SK-N-SH treated with all-trans-retinoic acid at 6 μM for 48 hours (cell line): ENCODE results near the gene INSRR.

Experiments used
- ATAC-seq: fragments of 200-7000 bp; cut with Tn5 transposase; 3 replicates; pipeline ENCODE4 v1.9.1; 2020; ENCODE audit warnings: mild to moderate bottlenecking, moderate library complexity
- ARNTL ChIP-seq: fragments of 450-650 bp; formaldehyde crosslinking; IDR thresholded peaks from 2 replicates; pipeline ENCODE4 v1.5.0; 2020; ENCODE audit warnings: low read depth, mild to moderate bottlenecking, moderate library complexity, borderline replicate concordance
- BACH2 ChIP-seq: fragments of 250-450 bp; sonication (Bioruptor Pico); IDR thresholded peaks from 2 replicates; pipeline ENCODE4 v1.9.0; 2021; ENCODE audit warnings: mild to moderate bottlenecking, borderline replicate concordance
- CSDC2 ChIP-seq: fragments of 250-450 bp; sonication (Bioruptor Pico); IDR thresholded peaks from 2 replicates; pipeline ENCODE4 v1.5.0; 2020; ENCODE audit warnings: mild to moderate bottlenecking, moderate library complexity
- ESRRG ChIP-seq: fragments of 250-450 bp; sonication (Bioruptor Pico); IDR thresholded peaks from 2 replicates; pipeline ENCODE4 v1.6.1; 2021; ENCODE audit warnings: mild to moderate bottlenecking
- GLIS3 ChIP-seq: fragments of 250-450 bp; sonication (Bioruptor Pico); IDR thresholded peaks from 2 replicates; pipeline ENCODE4 v1.5.0; 2020; ENCODE audit warnings: mild to moderate bottlenecking, moderate library complexity
- ISL1 ChIP-seq: fragments of 250-450 bp; sonication (Bioruptor Pico); IDR thresholded peaks from 2 replicates; pipeline ENCODE4 v2.1.2; 2022; ENCODE audit warnings: mild to moderate bottlenecking, moderate library complexity
- OSR1 ChIP-seq: fragments of 250-450 bp; sonication (Bioruptor Pico); IDR thresholded peaks from 2 replicates; pipeline ENCODE4 v1.8.0; 2022; ENCODE audit warnings: moderate library complexity, mild to moderate bottlenecking, inconsistent platforms
- PPARA ChIP-seq: fragments of 250-450 bp; sonication (Bioruptor Pico); IDR thresholded peaks from 2 replicates; pipeline ENCODE4 v1.5.0; 2020; ENCODE audit warnings: mild to moderate bottlenecking, borderline replicate concordance
- RARB ChIP-seq: fragments of 250-450 bp; sonication (Bioruptor Pico); IDR thresholded peaks from 2 replicates; pipeline ENCODE4 v1.8.0; 2021; ENCODE audit warnings: mild to moderate bottlenecking, moderate library complexity
- TCF4 ChIP-seq: fragments of 250-450 bp; sonication (Bioruptor Pico); IDR thresholded peaks from 2 replicates; pipeline ENCODE4 v1.8.0; 2021; ENCODE audit warnings: mild to moderate bottlenecking, moderate library complexity, borderline replicate concordance
- TOX ChIP-seq: fragments of 250-450 bp; sonication (Bioruptor Pico); IDR thresholded peaks from 2 replicates; pipeline ENCODE4 v1.8.0; 2021; ENCODE audit warnings: mild to moderate bottlenecking, moderate library complexity, borderline replicate concordance
- ZC3H10 ChIP-seq: fragments of 250-450 bp; sonication (Bioruptor Pico); IDR thresholded peaks from 2 replicates; pipeline ENCODE4 v1.5.1; 2021; ENCODE audit warnings: mild to moderate bottlenecking, moderate library complexity
- ZFP3 ChIP-seq: fragments of 250-450 bp; sonication (Bioruptor Pico); IDR thresholded peaks from 2 replicates; pipeline ENCODE4 v1.5.0; 2020; ENCODE audit warnings: mild to moderate bottlenecking, moderate library complexity
- ZFP30 ChIP-seq: fragments of 450-650 bp; formaldehyde crosslinking; IDR thresholded peaks from 2 replicates; pipeline ENCODE4 v1.5.0; 2022; ENCODE audit warnings: mild to moderate bottlenecking, moderate library complexity
- ZNF565 ChIP-seq: fragments of 450-650 bp; formaldehyde crosslinking; conservative IDR thresholded peaks from 2 replicates; pipeline ENCODE4 v1.5.0; 2020; ENCODE audit warnings: low read depth, mild to moderate bottlenecking, moderate library complexity
- ZNF70 ChIP-seq: fragments of 450-650 bp; formaldehyde crosslinking; IDR thresholded peaks from 2 replicates; pipeline ENCODE4 v1.5.0; 2020; ENCODE audit warnings: mild to moderate bottlenecking, moderate library complexity
- ZNF8 ChIP-seq: fragments of 450-650 bp; formaldehyde crosslinking; IDR thresholded peaks from 2 replicates; pipeline ENCODE4 v1.5.0; 2020; ENCODE audit warnings: mild to moderate bottlenecking, moderate library complexity
- TF ChIP-seq, protein P1 (sequence below): fragments of 250-450 bp; sonication (Bioruptor Pico); IDR thresholded peaks from 2 replicates; pipeline ENCODE4 v1.8.0; 2020; ENCODE audit warnings: mild to moderate bottlenecking, moderate library complexity, borderline replicate concordance
- TF ChIP-seq, protein P2 (sequence below): fragments of 250-450 bp; sonication (Bioruptor Pico); IDR thresholded peaks from 2 replicates; pipeline ENCODE4 v1.5.1; 2020; ENCODE audit warnings: low read depth, mild to moderate bottlenecking, moderate library complexity
- TF ChIP-seq, protein P3 (sequence below): fragments of 250-450 bp; sonication (Bioruptor Pico); IDR thresholded peaks from 2 replicates; pipeline ENCODE4 v1.8.0; 2021; ENCODE audit warnings: low read depth, mild to moderate bottlenecking, moderate library complexity, borderline replicate concordance
- TF ChIP-seq, protein P4 (sequence below): fragments of 250-450 bp; sonication (Bioruptor Pico); IDR thresholded peaks from 2 replicates; pipeline ENCODE4 v1.5.1; 2021; ENCODE audit warnings: mild to moderate bottlenecking, moderate library complexity
- TF ChIP-seq, protein P5 (sequence below): fragments of 250-450 bp; sonication (Bioruptor Pico); IDR thresholded peaks from 2 replicates; pipeline ENCODE4 v1.5.0; 2020; ENCODE audit warnings: mild to moderate bottlenecking, moderate library complexity

Gene INSRR

DNA sequence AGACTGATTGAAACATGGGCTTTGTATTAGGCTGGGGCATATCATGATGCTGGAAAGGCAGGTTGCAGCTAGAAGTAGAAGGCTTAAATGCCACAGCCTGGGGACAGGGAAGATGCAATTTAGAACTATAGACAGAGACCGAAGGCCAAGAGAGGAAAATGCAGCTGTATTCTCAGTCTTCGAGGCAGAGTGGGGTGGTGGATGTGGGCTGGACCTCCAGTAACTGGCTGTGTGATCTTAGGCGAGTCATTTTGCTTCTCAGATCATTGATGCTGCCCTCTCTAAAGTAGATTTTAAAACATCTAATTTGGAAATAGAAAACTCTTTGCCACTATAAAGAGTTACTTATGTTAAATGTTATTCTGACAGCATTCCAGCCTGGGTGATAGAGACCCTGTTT lies 24.6 kb downstream of the INSRR start:
- TF ChIP-seq ISL1 (CRISPR knock-in tag): no peak
- TF ChIP-seq, protein P1, sequence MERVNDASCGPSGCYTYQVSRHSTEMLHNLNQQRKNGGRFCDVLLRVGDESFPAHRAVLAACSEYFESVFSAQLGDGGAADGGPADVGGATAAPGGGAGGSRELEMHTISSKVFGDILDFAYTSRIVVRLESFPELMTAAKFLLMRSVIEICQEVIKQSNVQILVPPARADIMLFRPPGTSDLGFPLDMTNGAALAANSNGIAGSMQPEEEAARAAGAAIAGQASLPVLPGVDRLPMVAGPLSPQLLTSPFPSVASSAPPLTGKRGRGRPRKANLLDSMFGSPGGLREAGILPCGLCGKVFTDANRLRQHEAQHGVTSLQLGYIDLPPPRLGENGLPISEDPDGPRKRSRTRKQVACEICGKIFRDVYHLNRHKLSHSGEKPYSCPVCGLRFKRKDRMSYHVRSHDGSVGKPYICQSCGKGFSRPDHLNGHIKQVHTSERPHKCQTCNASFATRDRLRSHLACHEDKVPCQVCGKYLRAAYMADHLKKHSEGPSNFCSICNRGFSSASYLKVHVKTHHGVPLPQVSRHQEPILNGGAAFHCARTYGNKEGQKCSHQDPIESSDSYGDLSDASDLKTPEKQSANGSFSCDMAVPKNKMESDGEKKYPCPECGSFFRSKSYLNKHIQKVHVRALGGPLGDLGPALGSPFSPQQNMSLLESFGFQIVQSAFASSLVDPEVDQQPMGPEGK (CRISPR knock-in tag): no peak
- TF ChIP-seq, protein P2, sequence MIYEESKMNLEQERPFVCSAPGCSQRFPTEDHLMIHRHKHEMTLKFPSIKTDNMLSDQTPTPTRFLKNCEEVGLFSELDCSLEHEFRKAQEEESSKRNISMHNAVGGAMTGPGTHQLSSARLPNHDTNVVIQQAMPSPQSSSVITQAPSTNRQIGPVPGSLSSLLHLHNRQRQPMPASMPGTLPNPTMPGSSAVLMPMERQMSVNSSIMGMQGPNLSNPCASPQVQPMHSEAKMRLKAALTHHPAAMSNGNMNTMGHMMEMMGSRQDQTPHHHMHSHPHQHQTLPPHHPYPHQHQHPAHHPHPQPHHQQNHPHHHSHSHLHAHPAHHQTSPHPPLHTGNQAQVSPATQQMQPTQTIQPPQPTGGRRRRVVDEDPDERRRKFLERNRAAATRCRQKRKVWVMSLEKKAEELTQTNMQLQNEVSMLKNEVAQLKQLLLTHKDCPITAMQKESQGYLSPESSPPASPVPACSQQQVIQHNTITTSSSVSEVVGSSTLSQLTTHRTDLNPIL (CRISPR knock-in tag): no peak
- no peak for TF ChIP-seq ZFP30 (CRISPR knock-in tag)
- TF ChIP-seq ZC3H10 (CRISPR knock-in tag): no peak
- TF ChIP-seq TOX (CRISPR knock-in tag): no peak
- no peak for TF ChIP-seq ZNF565 (CRISPR knock-in tag)
- TF ChIP-seq ARNTL (CRISPR knock-in tag): no peak
- no peak for TF ChIP-seq BACH2 (CRISPR knock-in tag)
- TF ChIP-seq GLIS3 (CRISPR knock-in tag): no peak
- no peak for TF ChIP-seq ZNF70 (CRISPR knock-in tag)
- no peak for ATAC-seq

DNA sequence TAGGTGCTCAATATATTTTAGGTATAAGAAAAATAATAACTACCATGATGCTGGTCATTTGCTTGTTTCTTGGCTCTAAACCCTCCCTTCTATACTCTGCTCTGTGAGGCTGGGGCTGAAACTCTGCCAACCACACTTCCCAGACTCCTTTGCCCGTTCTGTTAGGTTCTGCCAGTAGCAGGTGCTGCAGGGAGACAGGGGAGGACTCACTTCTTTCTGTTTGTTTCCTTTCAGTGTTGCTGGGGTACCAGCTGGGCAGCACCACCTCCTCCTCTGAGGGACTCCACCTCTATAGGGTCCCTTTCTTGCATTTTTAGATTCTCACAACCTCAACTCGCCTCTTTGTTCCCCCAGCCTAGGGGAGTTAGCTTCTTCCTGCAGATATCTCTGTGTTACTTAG lies 25.3 kb downstream of the INSRR start:
- TF ChIP-seq, protein P1 (CRISPR knock-in tag): no peak
- TF ChIP-seq GLIS3 (CRISPR knock-in tag) (no peak), ZNF565 (CRISPR knock-in tag) (no peak), OSR1 (CRISPR knock-in tag) (no peak), ARNTL (CRISPR knock-in tag) (no peak), ZC3H10 (CRISPR knock-in tag) (no peak), TOX (CRISPR knock-in tag) (no peak), TCF4 (CRISPR knock-in tag) (no peak), BACH2 (CRISPR knock-in tag) (no peak), ISL1 (CRISPR knock-in tag) (no peak), ESRRG (CRISPR knock-in tag) (no peak), ZNF8 (CRISPR knock-in tag) (no peak), PPARA (no peak), ZFP3 (CRISPR knock-in tag) (no peak), CSDC2 (no peak), RARB (CRISPR knock-in tag) (no peak), ZNF70 (CRISPR knock-in tag) (no peak)
- TF ChIP-seq, protein P3, sequence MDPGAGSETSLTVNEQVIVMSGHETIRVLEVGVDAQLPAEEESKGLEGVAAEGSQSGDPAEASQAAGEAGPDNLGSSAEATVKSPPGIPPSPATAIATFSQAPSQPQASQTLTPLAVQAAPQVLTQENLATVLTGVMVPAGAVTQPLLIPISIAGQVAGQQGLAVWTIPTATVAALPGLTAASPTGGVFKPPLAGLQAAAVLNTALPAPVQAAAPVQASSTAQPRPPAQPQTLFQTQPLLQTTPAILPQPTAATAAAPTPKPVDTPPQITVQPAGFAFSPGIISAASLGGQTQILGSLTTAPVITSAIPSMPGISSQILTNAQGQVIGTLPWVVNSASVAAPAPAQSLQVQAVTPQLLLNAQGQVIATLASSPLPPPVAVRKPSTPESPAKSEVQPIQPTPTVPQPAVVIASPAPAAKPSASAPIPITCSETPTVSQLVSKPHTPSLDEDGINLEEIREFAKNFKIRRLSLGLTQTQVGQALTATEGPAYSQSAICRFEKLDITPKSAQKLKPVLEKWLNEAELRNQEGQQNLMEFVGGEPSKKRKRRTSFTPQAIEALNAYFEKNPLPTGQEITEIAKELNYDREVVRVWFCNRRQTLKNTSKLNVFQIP: no peak
- TF ChIP-seq, protein P4, sequence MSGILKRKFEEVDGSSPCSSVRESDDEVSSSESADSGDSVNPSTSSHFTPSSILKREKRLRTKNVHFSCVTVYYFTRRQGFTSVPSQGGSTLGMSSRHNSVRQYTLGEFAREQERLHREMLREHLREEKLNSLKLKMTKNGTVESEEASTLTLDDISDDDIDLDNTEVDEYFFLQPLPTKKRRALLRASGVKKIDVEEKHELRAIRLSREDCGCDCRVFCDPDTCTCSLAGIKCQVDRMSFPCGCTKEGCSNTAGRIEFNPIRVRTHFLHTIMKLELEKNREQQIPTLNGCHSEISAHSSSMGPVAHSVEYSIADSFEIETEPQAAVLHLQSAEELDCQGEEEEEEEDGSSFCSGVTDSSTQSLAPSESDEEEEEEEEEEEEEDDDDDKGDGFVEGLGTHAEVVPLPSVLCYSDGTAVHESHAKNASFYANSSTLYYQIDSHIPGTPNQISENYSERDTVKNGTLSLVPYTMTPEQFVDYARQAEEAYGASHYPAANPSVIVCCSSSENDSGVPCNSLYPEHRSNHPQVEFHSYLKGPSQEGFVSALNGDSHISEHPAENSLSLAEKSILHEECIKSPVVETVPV (CRISPR knock-in tag): no peak
- TF ChIP-seq, all 23 proteins: peak for 0
- ATAC-seq: peak; percentile 26; the same call in 2 of the 3 replicates

DNA sequence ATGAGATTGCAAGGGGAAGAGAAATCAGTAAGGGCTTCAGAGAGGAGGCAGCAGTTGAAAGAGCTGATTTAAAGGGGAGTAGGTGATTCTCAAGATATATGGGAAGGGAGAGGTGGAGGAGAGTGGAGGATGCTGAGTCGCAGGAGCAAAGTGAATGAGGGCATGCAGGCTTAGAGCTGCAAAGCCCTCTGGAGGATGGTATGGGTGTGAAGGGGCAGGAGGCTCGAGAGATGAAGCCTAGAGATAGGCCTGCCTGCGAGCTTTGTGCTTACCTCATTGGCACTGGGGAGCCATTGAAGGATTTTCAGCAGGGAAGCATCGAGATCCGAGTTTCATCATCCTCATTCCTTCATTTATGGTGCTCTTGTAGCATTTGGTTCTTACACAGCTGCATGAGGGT lies 26.5 kb downstream of the INSRR start:
- ATAC-seq: peak; percentile 73
- no peak for TF ChIP-seq ARNTL (CRISPR knock-in tag)
- TF ChIP-seq, protein P2 (CRISPR knock-in tag): no peak
- TF ChIP-seq ISL1 (CRISPR knock-in tag): no peak
- no peak for TF ChIP-seq CSDC2
- TF ChIP-seq ZNF565 (CRISPR knock-in tag): no peak
- TF ChIP-seq, protein P1 (CRISPR knock-in tag): no peak
- TF ChIP-seq, protein P5, sequence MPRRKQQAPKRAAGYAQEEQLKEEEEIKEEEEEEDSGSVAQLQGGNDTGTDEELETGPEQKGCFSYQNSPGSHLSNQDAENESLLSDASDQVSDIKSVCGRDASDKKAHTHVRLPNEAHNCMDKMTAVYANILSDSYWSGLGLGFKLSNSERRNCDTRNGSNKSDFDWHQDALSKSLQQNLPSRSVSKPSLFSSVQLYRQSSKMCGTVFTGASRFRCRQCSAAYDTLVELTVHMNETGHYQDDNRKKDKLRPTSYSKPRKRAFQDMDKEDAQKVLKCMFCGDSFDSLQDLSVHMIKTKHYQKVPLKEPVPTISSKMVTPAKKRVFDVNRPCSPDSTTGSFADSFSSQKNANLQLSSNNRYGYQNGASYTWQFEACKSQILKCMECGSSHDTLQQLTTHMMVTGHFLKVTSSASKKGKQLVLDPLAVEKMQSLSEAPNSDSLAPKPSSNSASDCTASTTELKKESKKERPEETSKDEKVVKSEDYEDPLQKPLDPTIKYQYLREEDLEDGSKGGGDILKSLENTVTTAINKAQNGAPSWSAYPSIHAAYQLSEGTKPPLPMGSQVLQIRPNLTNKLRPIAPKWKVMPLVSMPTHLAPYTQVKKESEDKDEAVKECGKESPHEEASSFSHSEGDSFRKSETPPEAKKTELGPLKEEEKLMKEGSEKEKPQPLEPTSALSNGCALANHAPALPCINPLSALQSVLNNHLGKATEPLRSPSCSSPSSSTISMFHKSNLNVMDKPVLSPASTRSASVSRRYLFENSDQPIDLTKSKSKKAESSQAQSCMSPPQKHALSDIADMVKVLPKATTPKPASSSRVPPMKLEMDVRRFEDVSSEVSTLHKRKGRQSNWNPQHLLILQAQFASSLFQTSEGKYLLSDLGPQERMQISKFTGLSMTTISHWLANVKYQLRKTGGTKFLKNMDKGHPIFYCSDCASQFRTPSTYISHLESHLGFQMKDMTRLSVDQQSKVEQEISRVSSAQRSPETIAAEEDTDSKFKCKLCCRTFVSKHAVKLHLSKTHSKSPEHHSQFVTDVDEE (CRISPR knock-in tag): no peak
- no peak for TF ChIP-seq ZC3H10 (CRISPR knock-in tag)
- TF ChIP-seq TCF4 (CRISPR knock-in tag): no peak
